H9 (cell line): ENCODE results near the gene ENTR1. TPM values are rescaled to one million over a fixed set of nuclear protein-coding genes. Genes with fewer than 3 reads are reported as not detected.

Source experiments
- DNase-seq: peaks from one replicate; pipeline ENCODE4 v3.0.0-alpha.2; 2017
- H2AFZ ChIP-seq: one replicate; pipeline ENCODE4 v1.6.1; 2013; ENCODE audit warnings: mild to moderate bottlenecking, low read length, control low read depth, moderate library complexity
- H2AK5ac ChIP-seq: 2 replicates; pipeline ENCODE4 v1.6.1; 2013; ENCODE audit warnings: low read length, control low read depth, mixed read lengths; ENCODE audit not compliant: insufficient read length
- H2BK120ac ChIP-seq: one replicate; pipeline ENCODE4 v1.6.1; 2013; ENCODE audit warnings: low read depth, mild to moderate bottlenecking, low read length, control low read depth, inconsistent platforms; ENCODE audit not compliant: poor library complexity, severe bottlenecking
- H2BK12ac ChIP-seq: 2 replicates; pipeline ENCODE4 v1.6.1; 2013; ENCODE audit warnings: low read length, control low read depth, mixed read lengths, low read depth; ENCODE audit not compliant: insufficient read length
- H2BK15ac ChIP-seq: 2 replicates; pipeline ENCODE4 v1.6.1; 2013; ENCODE audit warnings: low read depth, low read length, control low read depth
- H2BK20ac ChIP-seq: one replicate; pipeline ENCODE4 v1.6.1; 2013; ENCODE audit warnings: low read depth, mild to moderate bottlenecking, low read length, control low read depth, inconsistent platforms; ENCODE audit not compliant: poor library complexity, severe bottlenecking
- H2BK5ac ChIP-seq: 2 replicates; pipeline ENCODE4 v1.6.1; 2013; ENCODE audit warnings: low read length, control low read depth, mixed read lengths; ENCODE audit not compliant: insufficient read length
- H3K14ac ChIP-seq: 2 replicates; pipeline ENCODE4 v1.6.1; 2013; ENCODE audit warnings: low read length, control low read depth; ENCODE audit not compliant: insufficient read depth
- H3K18ac ChIP-seq: 2 replicates; pipeline ENCODE4 v1.6.1; 2013; ENCODE audit warnings: low read depth, mild to moderate bottlenecking, mixed read lengths, low read length, control low read depth; ENCODE audit not compliant: insufficient read length
- H3K23ac ChIP-seq: 2 replicates; pipeline ENCODE4 v1.6.1; 2013; ENCODE audit warnings: low read length, control low read depth, mixed read lengths, low read depth; ENCODE audit not compliant: insufficient read length
- H3K23me2 ChIP-seq: 2 replicates; pipeline ENCODE4 v1.6.1; 2013; ENCODE audit warnings: low read depth, mild to moderate bottlenecking, mixed read lengths, low read length, control low read depth; ENCODE audit not compliant: insufficient read length, poor library complexity, severe bottlenecking
- H3K27ac ChIP-seq: 2 replicates; pipeline ENCODE4 v1.5.1; 2013; ENCODE audit warnings: low read length, control low read depth, mixed read lengths, low read depth; ENCODE audit not compliant: insufficient read length
- H3K27me3 ChIP-seq: 2 replicates; pipeline ENCODE4 v1.6.1; 2013; ENCODE audit warnings: low read length, control low read depth, inconsistent platforms; ENCODE audit not compliant: insufficient read depth
- H3K4ac ChIP-seq: 2 replicates; pipeline ENCODE4 v1.6.1; 2013; ENCODE audit warnings: low read depth, mild to moderate bottlenecking, control low read depth, inconsistent platforms, low read length, moderate library complexity
- H3K4me1 ChIP-seq: 2 replicates; pipeline ENCODE4 v1.6.1; 2013; ENCODE audit warnings: low read length, control low read depth, inconsistent platforms; ENCODE audit not compliant: insufficient read depth
- H3K4me2 ChIP-seq: 2 replicates; pipeline ENCODE4 v1.6.1; 2013; ENCODE audit warnings: low read length, control low read depth, mixed read lengths; ENCODE audit not compliant: insufficient read length, insufficient read depth
- H3K56ac ChIP-seq: 2 replicates; pipeline ENCODE4 v1.6.1; 2013; ENCODE audit warnings: low read depth, mild to moderate bottlenecking, mixed read lengths, low read length, control low read depth; ENCODE audit not compliant: insufficient read length
- H3K79me1 ChIP-seq: 2 replicates; pipeline ENCODE4 v1.6.1; 2013; ENCODE audit warnings: low read depth, mild to moderate bottlenecking, moderate library complexity, low read length, control low read depth, inconsistent platforms; ENCODE audit not compliant: insufficient read depth, poor library complexity, severe bottlenecking
- H3K79me2 ChIP-seq: 2 replicates; pipeline ENCODE4 v1.6.1; 2013; ENCODE audit warnings: low read length, control low read depth, inconsistent platforms; ENCODE audit not compliant: insufficient read depth
- H3K9ac ChIP-seq: 2 replicates; pipeline ENCODE4 v1.6.1; 2013; ENCODE audit warnings: low read length, control low read depth, mixed read lengths; ENCODE audit not compliant: insufficient read length; ENCODE audit errors: extremely low read depth
- H3K9me3 ChIP-seq: one replicate; pipeline ENCODE4 v1.6.1; 2013; ENCODE audit warnings: low read depth, low read length, inconsistent platforms; ENCODE audit not compliant: control insufficient read depth
- H3T11ph ChIP-seq: one replicate; pipeline ENCODE4 v1.6.1; 2013; ENCODE audit warnings: mild to moderate bottlenecking, low read length, control low read depth, inconsistent platforms
- H4K20me1 ChIP-seq: one replicate; pipeline ENCODE4 v1.6.1; 2013; ENCODE audit not compliant: control insufficient read depth, insufficient read length, insufficient read depth
- H4K5ac ChIP-seq: 2 replicates; pipeline ENCODE4 v1.6.1; 2013; ENCODE audit warnings: low read depth, mild to moderate bottlenecking, mixed read lengths, low read length, control low read depth; ENCODE audit not compliant: insufficient read length
- H4K8ac ChIP-seq: replicated peaks from 2 replicates; pipeline ENCODE4 v1.6.1; 2013; ENCODE audit warnings: low read length, control low read depth, mixed read lengths, low read depth; ENCODE audit not compliant: insufficient read length
- H4K91ac ChIP-seq: 2 replicates; pipeline ENCODE4 v1.6.1; 2013; ENCODE audit warnings: low read depth, mild to moderate bottlenecking, moderate library complexity, mixed read lengths, low read length, control low read depth; ENCODE audit not compliant: insufficient read length
- H3K27ac Mint-ChIP-seq, 3 experiments: 2 replicates in 2 of 3; 3 replicates in 1 of 3; pipeline ENCODE4 v1.8.0; 2020 to 2021; ENCODE audit warnings: mixed read lengths in 3 of 3, mild to moderate bottlenecking in 1 of 3, moderate library complexity in 1 of 3
- H3K27me3 Mint-ChIP-seq: 2 replicates; pipeline ENCODE4 v1.8.0; 2021; ENCODE audit warnings: low read depth, mild to moderate bottlenecking, moderate library complexity, mixed read lengths
- H3K36me3 Mint-ChIP-seq, 3 experiments: 2 replicates in 2 of 3; 3 replicates in 1 of 3; pipeline ENCODE4 v1.8.0; 2020 to 2021; ENCODE audit warnings: low read depth in 3 of 3, mixed read lengths in 3 of 3; ENCODE audit not compliant: insufficient read depth in 1 of 3
- H3K4me1 Mint-ChIP-seq, 2 experiments: 2 replicates each; pipeline ENCODE4 v1.8.0; 2020; ENCODE audit warnings: mixed read lengths in 2 of 2
- H3K4me3 Mint-ChIP-seq, 2 experiments: 2 replicates in 1 of 2; 3 replicates in 1 of 2; pipeline ENCODE4 v1.8.0; 2020 to 2021; ENCODE audit warnings: mild to moderate bottlenecking in 2 of 2, mixed read lengths in 2 of 2, moderate library complexity in 1 of 2
- H3K9me3 Mint-ChIP-seq, 2 experiments: 2 replicates in 1 of 2; 3 replicates in 1 of 2; pipeline ENCODE4 v1.8.0; 2020; ENCODE audit warnings: mild to moderate bottlenecking in 2 of 2, mixed read lengths in 2 of 2, moderate library complexity in 1 of 2
- CTCF ChIP-seq: fragments of 200-600 bp; sonication (generic); conservative IDR thresholded peaks from 3 replicates; pipeline ENCODE4 v1.8.0; 2021; ENCODE audit warnings: antibody characterized with exemption, mild to moderate bottlenecking
- WGBS: extraction: QIAGEN DNeasy Blood & Tissue Kit; methylation state at CpG from one replicate; pipeline ENCODE4 v1.1.7; 2013; ENCODE audit warnings: missing lambda C conversion rate, low lambda C conversion rate, mixed read lengths; ENCODE audit not compliant: insufficient read length; ENCODE audit errors: extremely low coverage; 5-methylcytosine and 5-hydroxymethylcytosine counted together
- total RNA-seq: library from RNA; stranded (reverse); gene quantifications from 2 replicates; pipeline ENCODE4 v1.2.1, GENCODE V29; 2021

The ENTR1 gene
- total RNA-seq, 1 experiment from 2014 or later, result 108 TPM

DNA sequence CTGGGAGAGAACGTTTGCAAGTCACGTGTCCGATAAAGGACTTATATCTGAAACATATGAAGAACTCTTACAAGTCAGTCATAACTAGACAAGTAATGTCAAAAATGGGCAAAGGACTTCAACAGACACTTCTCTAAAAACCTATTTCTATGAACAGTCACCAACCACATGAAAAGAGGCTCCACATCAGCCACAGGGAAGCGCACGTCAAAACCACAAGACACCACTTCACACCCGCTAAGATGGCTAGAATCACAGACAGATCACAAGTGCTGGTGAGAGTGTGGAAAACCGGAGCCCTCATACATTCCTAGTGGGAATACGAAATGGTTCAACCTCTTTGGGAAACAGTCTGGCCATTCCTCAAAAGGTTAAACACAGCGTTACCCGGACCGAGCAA, 25.4 kb downstream of the ENTR1 start:
- no peaks in the 10 kb centered on the region for H3K23me2 ChIP-seq
- H3K27me3 Mint-ChIP-seq, result no peaks in the 10 kb centered on the region

More for the DNA sequence above, 25.4 kb downstream of the ENTR1 start:
- Histone ChIP-seq H3K56ac (no peak overlapping the region), H3K9me3 (no peaks in the 10 kb centered on the region), H2BK120ac (no peak overlapping the region), H3K9ac (no peak overlapping the region), H3K18ac (no peak overlapping the region), H3K4me1 (no peaks in the 10 kb centered on the region), H2AFZ (no peak overlapping the region), H2BK15ac (no peak overlapping the region), H2BK5ac (no peak overlapping the region), H2AK5ac (no peak overlapping the region), H4K91ac (no peak overlapping the region), H3T11ph (no peak overlapping the region), H3K79me2 (no peaks in the 10 kb centered on the region), H4K5ac (no peak overlapping the region), H3K4me2 (no peak overlapping the region), H2BK20ac (no peak overlapping the region), H3K4ac (no peak overlapping the region), H3K79me1 (no peaks in the 10 kb centered on the region), H4K20me1 (no peaks in the 10 kb centered on the region), H2BK12ac (no peak overlapping the region), H3K27ac (no peak overlapping the region), H3K27me3 (no peaks in the 10 kb centered on the region), H3K14ac (no peak overlapping the region), H4K8ac (no peak overlapping the region), H3K23ac (no peak overlapping the region)
- peaks cover 36 to 80% (median 70%) of the 10 kb centered on the region in 3 experiments; a peak in 6 of 7 replicates for H3K36me3 Mint-ChIP-seq
- no peak for TF ChIP-seq CTCF
- no peak overlapping the region for H3K27ac Mint-ChIP-seq
- no peak for DNase-seq
- no peak overlapping the region for H3K4me3 Mint-ChIP-seq
- H3K4me1 Mint-ChIP-seq, result no peaks in the 10 kb centered on the region
- WGBS, result no CpG with 5 or more reads among the region's 11 CpGs
- no peaks in the 10 kb centered on the region for H3K9me3 Mint-ChIP-seq
